KMS-11 (cell line): Measurements from ENCODE around the gene CDK19.
A peak's percentile ranks its signal among the peaks of the same experiment; 100 is the strongest.

ENCODE experiments used
- H2AFZ ChIP-seq: fragments of 200-600 bp; sonication (generic); 2 replicates; pipeline ENCODE4 v1.6.1; 2016; ENCODE audit warnings: antibody characterized with exemption, mixed run types, low read depth
- H3K27ac ChIP-seq: fragments of 200-600 bp; sonication (generic); 2 replicates; pipeline ENCODE4 v1.6.1; 2016; ENCODE audit warnings: mild to moderate bottlenecking, mixed run types
- H3K27me3 ChIP-seq: fragments of 200-600 bp; sonication (generic); 2 replicates; pipeline ENCODE4 v1.6.1; 2017; ENCODE audit warnings: mild to moderate bottlenecking, low read depth, mixed run types, moderate library complexity; ENCODE audit not compliant: insufficient read depth
- H3K36me3 ChIP-seq: fragments of 200-600 bp; sonication (generic); 2 replicates; pipeline ENCODE4 v1.6.1; 2017; ENCODE audit warnings: mild to moderate bottlenecking, mixed run types; ENCODE audit not compliant: insufficient read depth
- H3K4me1 ChIP-seq: fragments of 200-600 bp; sonication (generic); 2 replicates; pipeline ENCODE4 v1.6.1; 2016; ENCODE audit warnings: mild to moderate bottlenecking, low read depth, mixed run types; ENCODE audit not compliant: poor library complexity, severe bottlenecking
- H3K4me2 ChIP-seq: fragments of 200-600 bp; sonication (generic); 2 replicates; pipeline ENCODE4 v1.7.0; 2016; ENCODE audit warnings: mild to moderate bottlenecking, mixed run types
- H3K4me3 ChIP-seq: fragments of 200-600 bp; sonication (generic); IDR thresholded peaks from 2 replicates; pipeline ENCODE4 v1.6.1; 2017; ENCODE audit warnings: low read depth, low read length, mixed read lengths; ENCODE audit not compliant: insufficient read depth
- H3K79me2 ChIP-seq: fragments of 200-600 bp; sonication (generic); 2 replicates; pipeline ENCODE4 v1.6.1; 2016; ENCODE audit warnings: low read depth, mixed run types; ENCODE audit not compliant: insufficient read depth
- H3K9ac ChIP-seq: fragments of 200-600 bp; sonication (generic); 2 replicates; pipeline ENCODE4 v1.6.1; 2016; ENCODE audit warnings: mild to moderate bottlenecking, mixed run types
- H4K20me1 ChIP-seq: fragments of 200-600 bp; sonication (generic); 2 replicates; pipeline ENCODE4 v1.6.1; 2016; ENCODE audit warnings: mild to moderate bottlenecking, mixed run types; ENCODE audit not compliant: insufficient read depth
- TF ChIP-seq, protein P1 (sequence below): fragments of 200-600 bp; sonication (generic); conservative IDR thresholded peaks from 2 replicates; pipeline ENCODE4 v1.6.1; 2017; ENCODE audit warnings: low read depth, mild to moderate bottlenecking, antibody characterized with exemption, low read length, moderate library complexity, mixed read lengths

The CDK19 gene

GRCh38 chr6:110816677-110817076, 1.4 kb upstream of the CDK19 start:
- peak overlapping the region; percentile 52 for H3K4me2 ChIP-seq
- H2AFZ ChIP-seq: 0 out of 2 replicates have a peak overlapping the region, but pooled peaks have one; percentile 28
- no peaks in the 10 kb centered on the region for H3K27me3 ChIP-seq
- H4K20me1 ChIP-seq: no peaks in the 10 kb centered on the region
- H3K4me1 ChIP-seq: peaks cover 22% of the 10 kb centered on the region
- no peaks in the 10 kb centered on the region for H3K36me3 ChIP-seq
- H3K4me3 ChIP-seq: no peak overlapping the region
- peak overlapping the region; percentile 90; the same call in 1 of the 2 replicates for H3K9ac ChIP-seq
- peaks cover 17% of the 10 kb centered on the region; the same call in 1 of the 2 replicates for H3K79me2 ChIP-seq
- TF ChIP-seq, protein P1, sequence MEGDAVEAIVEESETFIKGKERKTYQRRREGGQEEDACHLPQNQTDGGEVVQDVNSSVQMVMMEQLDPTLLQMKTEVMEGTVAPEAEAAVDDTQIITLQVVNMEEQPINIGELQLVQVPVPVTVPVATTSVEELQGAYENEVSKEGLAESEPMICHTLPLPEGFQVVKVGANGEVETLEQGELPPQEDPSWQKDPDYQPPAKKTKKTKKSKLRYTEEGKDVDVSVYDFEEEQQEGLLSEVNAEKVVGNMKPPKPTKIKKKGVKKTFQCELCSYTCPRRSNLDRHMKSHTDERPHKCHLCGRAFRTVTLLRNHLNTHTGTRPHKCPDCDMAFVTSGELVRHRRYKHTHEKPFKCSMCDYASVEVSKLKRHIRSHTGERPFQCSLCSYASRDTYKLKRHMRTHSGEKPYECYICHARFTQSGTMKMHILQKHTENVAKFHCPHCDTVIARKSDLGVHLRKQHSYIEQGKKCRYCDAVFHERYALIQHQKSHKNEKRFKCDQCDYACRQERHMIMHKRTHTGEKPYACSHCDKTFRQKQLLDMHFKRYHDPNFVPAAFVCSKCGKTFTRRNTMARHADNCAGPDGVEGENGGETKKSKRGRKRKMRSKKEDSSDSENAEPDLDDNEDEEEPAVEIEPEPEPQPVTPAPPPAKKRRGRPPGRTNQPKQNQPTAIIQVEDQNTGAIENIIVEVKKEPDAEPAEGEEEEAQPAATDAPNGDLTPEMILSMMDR: no peak
- H3K27ac ChIP-seq: peak overlapping the region; percentile 97

- H3K36me3 ChIP-seq: no peaks in the 10 kb centered on the region
- H3K27me3 ChIP-seq: no peaks in the 10 kb centered on the region
- H4K20me1 ChIP-seq: no peaks in the 10 kb centered on the region
- TF ChIP-seq, protein P1: no peak
- peaks cover 22% of the 10 kb centered on the region for H3K4me1 ChIP-seq
- peak overlapping the region; percentile 69; the same call in 1 of the 2 replicates for H3K4me2 ChIP-seq
- peaks cover 23% of the 10 kb centered on the region; the same call in 1 of the 2 replicates for H3K79me2 ChIP-seq
- peak overlapping the region; percentile 57 for H2AFZ ChIP-seq
- peak overlapping the region; percentile 97 for H3K27ac ChIP-seq
- no peak overlapping the region for H3K4me3 ChIP-seq
- peak overlapping the region; percentile 90 for H3K9ac ChIP-seq
Measured at GRCh38 chr6:110815015-110815410, 256 bp downstream of the CDK19 start.

DNA sequence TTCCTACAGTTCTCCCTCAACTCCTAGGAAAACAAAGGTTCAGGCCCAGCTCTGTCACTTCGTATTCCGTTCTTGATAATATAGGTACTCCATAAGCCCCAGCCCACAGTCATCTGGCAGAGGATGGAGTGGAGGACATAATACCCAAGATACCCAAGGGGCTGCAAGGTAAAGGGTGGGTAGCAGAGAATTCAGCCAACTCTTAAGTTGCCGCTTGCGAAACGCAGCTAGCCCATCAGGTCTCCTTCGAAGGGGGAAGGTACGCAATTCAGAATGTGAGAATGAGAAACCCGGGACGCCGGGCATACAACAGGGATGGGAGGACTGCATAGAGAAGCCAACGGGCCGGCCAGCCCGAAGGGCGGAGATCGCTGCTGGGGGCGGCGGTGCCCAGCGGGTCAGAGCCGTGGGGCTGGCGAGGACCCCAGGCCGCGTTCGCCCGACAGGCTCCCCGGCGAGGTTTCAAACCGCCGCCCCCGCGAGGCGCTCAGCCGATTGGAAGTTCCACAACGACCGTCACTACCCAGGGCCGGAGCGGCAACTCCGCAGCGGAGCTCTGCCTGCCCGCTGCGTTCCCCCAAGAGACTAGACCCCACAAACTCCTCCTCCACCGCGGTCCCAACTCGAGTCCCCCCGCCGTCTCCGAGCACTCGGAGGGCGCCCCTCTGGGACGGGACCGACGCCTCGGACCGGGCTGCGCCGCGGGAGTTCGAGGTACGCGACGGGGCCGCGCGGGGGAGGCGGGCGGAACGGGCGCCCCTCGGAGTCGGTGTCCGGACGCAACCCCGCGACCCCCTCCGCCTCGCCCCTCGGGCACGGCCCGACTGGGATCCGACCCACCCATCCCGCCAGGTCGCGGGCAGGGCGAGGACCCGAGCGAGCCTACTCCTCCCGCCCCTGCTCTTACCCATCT, 911 bp downstream of the CDK19 start:
- peaks cover 23% of the 10 kb centered on the region; the same call in 1 of the 2 replicates for H3K79me2 ChIP-seq
- no peak overlapping the region for H3K4me3 ChIP-seq
- H3K4me1 ChIP-seq: peaks cover 22% of the 10 kb centered on the region
- H3K4me2 ChIP-seq: peak overlapping the region; percentile 69
- no peaks in the 10 kb centered on the region for H3K27me3 ChIP-seq
- no peaks in the 10 kb centered on the region for H4K20me1 ChIP-seq
- peak overlapping the region; percentile 90; the same call in 1 of the 2 replicates for H3K9ac ChIP-seq
- TF ChIP-seq, protein P1: no peak
- H3K36me3 ChIP-seq: no peaks in the 10 kb centered on the region
- H3K27ac ChIP-seq: peak overlapping the region; percentile 97
- peak overlapping the region; percentile 57 for H2AFZ ChIP-seq

DNA sequence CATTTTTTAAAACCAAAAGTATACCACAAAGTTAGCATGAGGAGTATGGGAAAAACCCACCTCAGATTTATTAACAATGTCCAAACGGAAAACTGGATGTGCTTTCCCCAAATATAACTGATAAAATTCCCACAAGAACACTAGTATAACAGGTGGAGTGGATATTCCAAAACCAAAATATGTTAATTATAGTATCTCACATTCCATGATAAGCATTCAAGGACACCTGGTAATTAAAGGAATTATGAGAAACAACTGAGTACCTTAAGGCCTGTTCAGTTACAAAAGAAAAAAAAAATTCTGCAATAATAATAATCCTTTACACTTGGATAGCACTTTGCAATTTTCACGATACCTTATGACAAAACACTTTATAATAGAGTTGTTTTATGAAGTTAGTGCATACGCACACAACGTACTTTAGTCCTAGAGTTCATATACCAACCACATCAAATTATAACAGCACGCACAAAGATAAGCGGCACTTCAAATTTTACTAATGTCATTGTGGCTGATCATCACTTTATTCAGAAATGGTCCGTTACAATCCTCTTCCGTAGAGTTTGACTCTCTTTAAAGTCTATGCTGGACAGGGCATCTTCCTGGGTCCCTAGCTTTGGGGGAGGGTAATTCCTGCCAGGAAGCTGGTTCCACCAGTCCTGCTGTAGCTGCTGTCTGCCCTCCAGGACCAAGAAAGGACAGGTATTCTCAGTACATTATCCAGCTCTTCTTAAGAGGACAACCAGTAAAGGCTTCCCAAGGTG, 1.7 kb downstream of the CDK19 start:
- Histone ChIP-seq H3K27ac (no peak overlapping the region; the same call in 1 of the 2 replicates), H3K4me1 (peaks cover 22% of the 10 kb centered on the region), H2AFZ (no peak overlapping the region), H3K4me2 (peak overlapping the region; percentile 69), H3K9ac (peak overlapping the region; percentile 90; the same call in 1 of the 2 replicates), H3K79me2 (peaks cover 23% of the 10 kb centered on the region; the same call in 1 of the 2 replicates), H3K4me3 (no peak overlapping the region), H4K20me1 (no peaks in the 10 kb centered on the region), H3K36me3 (no peaks in the 10 kb centered on the region), H3K27me3 (no peaks in the 10 kb centered on the region)
- TF ChIP-seq, protein P1: no peak
